ENCODE measurements around the gene VSIG10L. TPM values are rescaled to one million over a fixed set of nuclear protein-coding genes. Genes with fewer than 3 reads are reported as not detected.

VSIG10L gene
- total RNA-seq, 1 experiment from 2014 or later: 11.6 TPM

DNA sequence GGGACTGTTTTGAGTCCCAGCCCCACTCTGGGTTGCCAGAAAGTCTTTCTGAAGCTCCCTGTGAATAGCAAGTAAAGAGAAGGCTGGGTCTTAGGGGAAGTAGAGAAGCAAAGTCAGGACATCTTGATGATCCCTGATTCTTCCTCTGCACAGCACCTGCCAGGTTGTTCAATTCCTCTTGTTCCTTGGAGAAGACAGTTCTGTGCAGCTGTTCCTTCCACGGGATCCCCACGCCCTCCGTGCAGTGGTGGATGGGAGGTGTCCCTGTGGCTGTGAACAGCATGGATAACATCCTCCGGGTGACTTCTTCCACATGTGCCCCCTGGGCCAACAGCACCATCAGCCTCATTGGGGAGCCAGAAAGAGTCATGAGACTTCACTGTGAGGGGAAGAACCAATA, 59.6 kb downstream of the VSIG10L start:
- Mint-ChIP-seq H3K4me1 (no peaks in the 10 kb centered on the region), H3K27ac (no peak overlapping the region), H3K36me3 (peaks cover 5% of the 10 kb centered on the region), H3K27me3 (ENCODE audit: low read depth) (peaks cover 53% of the 10 kb centered on the region), H3K9me3 (peaks cover 26% of the 10 kb centered on the region), H3K4me3 (no peak overlapping the region)
- no peak for ATAC-seq
- DNase-seq (ENCODE audit: low spot score): no peak
- TF ChIP-seq ZNF138 (CRISPR knock-in tag; conservative IDR thresholded peaks at IDR 0.05) (no peak), KAT7 (CRISPR knock-in tag; IDR thresholded peaks at IDR 0.05; ENCODE audit: borderline replicate concordance) (no peak), FOXK1 (CRISPR knock-in tag; IDR thresholded peaks at IDR 0.05) (no peak), GRHL2 (CRISPR knock-in tag; IDR thresholded peaks at IDR 0.05; ENCODE audit: insufficient replicate concordance, severe bottlenecking) (no peak), ZBTB21 (CRISPR knock-in tag; IDR thresholded peaks at IDR 0.05; ENCODE audit: borderline replicate concordance) (no peak), JUN (CRISPR knock-in tag; IDR thresholded peaks at IDR 0.05) (no peak), TEAD1 (CRISPR knock-in tag; IDR thresholded peaks at IDR 0.05) (no peak), CREM (CRISPR knock-in tag; IDR thresholded peaks at IDR 0.05) (no peak), ATF1 (CRISPR knock-in tag; IDR thresholded peaks at IDR 0.05) (no peak), ZNF396 (CRISPR knock-in tag; IDR thresholded peaks at IDR 0.05; ENCODE audit: borderline replicate concordance) (no peak), ZNF219 (CRISPR knock-in tag; IDR thresholded peaks at IDR 0.05; ENCODE audit: borderline replicate concordance) (no peak), SMAD3 (CRISPR knock-in tag; IDR thresholded peaks at IDR 0.05; ENCODE audit: borderline replicate concordance) (no peak), IRF2 (CRISPR knock-in tag; IDR thresholded peaks at IDR 0.05; ENCODE audit: borderline replicate concordance, low read depth) (no peak), FOXP1 (CRISPR knock-in tag; IDR thresholded peaks at IDR 0.05; ENCODE audit: borderline replicate concordance) (no peak), NR2C2 (CRISPR knock-in tag; IDR thresholded peaks at IDR 0.05) (no peak)
- TF ChIP-seq, protein P1, sequence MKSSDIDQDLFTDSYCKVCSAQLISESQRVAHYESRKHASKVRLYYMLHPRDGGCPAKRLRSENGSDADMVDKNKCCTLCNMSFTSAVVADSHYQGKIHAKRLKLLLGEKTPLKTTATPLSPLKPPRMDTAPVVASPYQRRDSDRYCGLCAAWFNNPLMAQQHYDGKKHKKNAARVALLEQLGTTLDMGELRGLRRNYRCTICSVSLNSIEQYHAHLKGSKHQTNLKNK (CRISPR knock-in tag; IDR thresholded peaks at IDR 0.05): no peak
- TF ChIP-seq, protein P2, sequence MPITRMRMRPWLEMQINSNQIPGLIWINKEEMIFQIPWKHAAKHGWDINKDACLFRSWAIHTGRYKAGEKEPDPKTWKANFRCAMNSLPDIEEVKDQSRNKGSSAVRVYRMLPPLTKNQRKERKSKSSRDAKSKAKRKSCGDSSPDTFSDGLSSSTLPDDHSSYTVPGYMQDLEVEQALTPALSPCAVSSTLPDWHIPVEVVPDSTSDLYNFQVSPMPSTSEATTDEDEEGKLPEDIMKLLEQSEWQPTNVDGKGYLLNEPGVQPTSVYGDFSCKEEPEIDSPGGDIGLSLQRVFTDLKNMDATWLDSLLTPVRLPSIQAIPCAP (CRISPR knock-in tag; IDR thresholded peaks at IDR 0.05): no peak
- TF ChIP-seq, protein P3, sequence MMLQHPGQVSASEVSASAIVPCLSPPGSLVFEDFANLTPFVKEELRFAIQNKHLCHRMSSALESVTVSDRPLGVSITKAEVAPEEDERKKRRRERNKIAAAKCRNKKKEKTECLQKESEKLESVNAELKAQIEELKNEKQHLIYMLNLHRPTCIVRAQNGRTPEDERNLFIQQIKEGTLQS (CRISPR knock-in tag; conservative IDR thresholded peaks at IDR 0.05): no peak
- TF ChIP-seq, protein P4, sequence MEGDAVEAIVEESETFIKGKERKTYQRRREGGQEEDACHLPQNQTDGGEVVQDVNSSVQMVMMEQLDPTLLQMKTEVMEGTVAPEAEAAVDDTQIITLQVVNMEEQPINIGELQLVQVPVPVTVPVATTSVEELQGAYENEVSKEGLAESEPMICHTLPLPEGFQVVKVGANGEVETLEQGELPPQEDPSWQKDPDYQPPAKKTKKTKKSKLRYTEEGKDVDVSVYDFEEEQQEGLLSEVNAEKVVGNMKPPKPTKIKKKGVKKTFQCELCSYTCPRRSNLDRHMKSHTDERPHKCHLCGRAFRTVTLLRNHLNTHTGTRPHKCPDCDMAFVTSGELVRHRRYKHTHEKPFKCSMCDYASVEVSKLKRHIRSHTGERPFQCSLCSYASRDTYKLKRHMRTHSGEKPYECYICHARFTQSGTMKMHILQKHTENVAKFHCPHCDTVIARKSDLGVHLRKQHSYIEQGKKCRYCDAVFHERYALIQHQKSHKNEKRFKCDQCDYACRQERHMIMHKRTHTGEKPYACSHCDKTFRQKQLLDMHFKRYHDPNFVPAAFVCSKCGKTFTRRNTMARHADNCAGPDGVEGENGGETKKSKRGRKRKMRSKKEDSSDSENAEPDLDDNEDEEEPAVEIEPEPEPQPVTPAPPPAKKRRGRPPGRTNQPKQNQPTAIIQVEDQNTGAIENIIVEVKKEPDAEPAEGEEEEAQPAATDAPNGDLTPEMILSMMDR (IDR thresholded peaks at IDR 0.05): no peak
- TF ChIP-seq, protein P5, sequence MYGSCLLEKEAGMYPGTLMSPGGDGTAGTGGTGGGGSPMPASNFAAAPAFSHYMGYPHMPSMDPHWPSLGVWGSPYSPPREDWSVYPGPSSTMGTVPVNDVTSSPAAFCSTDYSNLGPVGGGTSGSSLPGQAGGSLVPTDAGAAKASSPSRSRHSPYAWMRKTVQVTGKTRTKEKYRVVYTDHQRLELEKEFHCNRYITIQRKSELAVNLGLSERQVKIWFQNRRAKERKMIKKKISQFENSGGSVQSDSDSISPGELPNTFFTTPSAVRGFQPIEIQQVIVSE (CRISPR knock-in tag; IDR thresholded peaks at IDR 0.05; ENCODE audit: borderline replicate concordance): no peak
- POLR2A ChIA-PET: no interaction called here
- CTCF ChIA-PET: interaction anchor here (1.0 to 1.4 kb wide), 2 partner anchors 11 to 194 kb away, joined by 3 to 4 read pairs; no protein-coding TSS in a partner anchor

Other genes starting within 250 kb of the VSIG10L start
- gene CTU1, start 233.7 kb downstream of the VSIG10L start, total RNA-seq (2021): 8.6 to 10.3 TPM (median 8.9 TPM) in 3 replicates
- gene SIGLEC9, start 217.2 kb downstream of the VSIG10L start, total RNA-seq (2021): not detected in 3 replicates
- not detected in 3 replicates for gene SIGLEC7, start 199.8 kb downstream of the VSIG10L start, total RNA-seq (2021)
- 0.25 to 0.57 TPM (median 0.31 TPM) in 3 replicates for gene CD33, start 117.1 kb downstream of the VSIG10L start, total RNA-seq (2021)
- not detected in 3 replicates for gene SIGLECL1, start 91.1 kb downstream of the VSIG10L start, total RNA-seq (2021)
- 41.2 to 64.1 TPM (median 60.2 TPM) in 3 replicates for gene IGLON5, start 30.5 kb downstream of the VSIG10L start, total RNA-seq (2021)
- gene ETFB, start 24.2 kb upstream of the VSIG10L start, total RNA-seq (2021): 60.6 to 63.8 TPM (median 62.1 TPM) in 3 replicates
- 1.7 to 2.1 TPM (median 1.9 TPM) in 3 replicates for gene CLDND2, start 26.9 kb upstream of the VSIG10L start, total RNA-seq (2021)
- 0.53 to 0.63 TPM in 2 of 3 replicates, not detected in the other for gene NKG7, start 30.5 kb upstream of the VSIG10L start, total RNA-seq (2021)
- not detected in 3 replicates for gene LIM2, start 45.8 kb upstream of the VSIG10L start, total RNA-seq (2021)
- 2.9 to 6.1 TPM (median 5.7 TPM) in 3 replicates for gene C19orf84, start 48.5 kb upstream of the VSIG10L start, total RNA-seq (2021)
- gene SIGLEC10, start 75.5 kb upstream of the VSIG10L start, total RNA-seq (2021): 0.44 TPM in 1 of 3 replicates, not detected in the others
- gene SIGLEC8, start 116.3 kb upstream of the VSIG10L start, total RNA-seq (2021): not detected in 3 replicates
- gene CEACAM18, start 136.4 kb upstream of the VSIG10L start, total RNA-seq (2021): not detected in 3 replicates
- not detected in 3 replicates for gene SIGLEC12, start 159.7 kb upstream of the VSIG10L start, total RNA-seq (2021)
- gene SIGLEC6, start 189.5 kb upstream of the VSIG10L start, total RNA-seq (2021): 0.25 to 0.57 TPM (median 0.37 TPM) in 3 replicates
- gene ZNF175, start 229.1 kb upstream of the VSIG10L start, total RNA-seq (2021): 10.7 to 11.2 TPM (median 10.9 TPM) in 3 replicates

All from WTC11 (cell line).